ENCODE data around the gene AGK. TPM values are rescaled to one million over a fixed set of nuclear protein-coding genes. Genes with fewer than 3 reads are reported as not detected.

Gene AGK
- total RNA-seq, 4 donors from 2014 or later, result 11.2 to 22.5 (median 17.7) TPM

- Histone ChIP-seq H3K27me3 (peaks cover 0 to 12% (median 0%) of the 10 kb centered on the region in 4 donors), H3K4me1 (peaks cover 0 to 5% (median 0%) of the 10 kb centered on the region in 3 donors), H3K36me3 (no peaks in the 10 kb centered on the region), H3K27ac (no peak overlapping the region), H3K9me3 (no peaks in the 10 kb centered on the region), H3K4me3 (no peak overlapping the region)
- TF ChIP-seq, protein P1, sequence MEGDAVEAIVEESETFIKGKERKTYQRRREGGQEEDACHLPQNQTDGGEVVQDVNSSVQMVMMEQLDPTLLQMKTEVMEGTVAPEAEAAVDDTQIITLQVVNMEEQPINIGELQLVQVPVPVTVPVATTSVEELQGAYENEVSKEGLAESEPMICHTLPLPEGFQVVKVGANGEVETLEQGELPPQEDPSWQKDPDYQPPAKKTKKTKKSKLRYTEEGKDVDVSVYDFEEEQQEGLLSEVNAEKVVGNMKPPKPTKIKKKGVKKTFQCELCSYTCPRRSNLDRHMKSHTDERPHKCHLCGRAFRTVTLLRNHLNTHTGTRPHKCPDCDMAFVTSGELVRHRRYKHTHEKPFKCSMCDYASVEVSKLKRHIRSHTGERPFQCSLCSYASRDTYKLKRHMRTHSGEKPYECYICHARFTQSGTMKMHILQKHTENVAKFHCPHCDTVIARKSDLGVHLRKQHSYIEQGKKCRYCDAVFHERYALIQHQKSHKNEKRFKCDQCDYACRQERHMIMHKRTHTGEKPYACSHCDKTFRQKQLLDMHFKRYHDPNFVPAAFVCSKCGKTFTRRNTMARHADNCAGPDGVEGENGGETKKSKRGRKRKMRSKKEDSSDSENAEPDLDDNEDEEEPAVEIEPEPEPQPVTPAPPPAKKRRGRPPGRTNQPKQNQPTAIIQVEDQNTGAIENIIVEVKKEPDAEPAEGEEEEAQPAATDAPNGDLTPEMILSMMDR (IDR thresholded peaks at IDR 0.05), result no peak
- TF ChIP-seq POLR2A (IDR thresholded peaks at IDR 0.05), result no peak
- intact Hi-C loops (cut with DNase I), result loop anchor here (10.0 kb wide), 1 partner anchor 463 kb away; the partner anchor contains the start of gene TMEM178B
- DNase-seq, result no peak
These were observed 13.3 kb upstream of the AGK start for GRCh38 chr7:141537906-141538305.

DNA sequence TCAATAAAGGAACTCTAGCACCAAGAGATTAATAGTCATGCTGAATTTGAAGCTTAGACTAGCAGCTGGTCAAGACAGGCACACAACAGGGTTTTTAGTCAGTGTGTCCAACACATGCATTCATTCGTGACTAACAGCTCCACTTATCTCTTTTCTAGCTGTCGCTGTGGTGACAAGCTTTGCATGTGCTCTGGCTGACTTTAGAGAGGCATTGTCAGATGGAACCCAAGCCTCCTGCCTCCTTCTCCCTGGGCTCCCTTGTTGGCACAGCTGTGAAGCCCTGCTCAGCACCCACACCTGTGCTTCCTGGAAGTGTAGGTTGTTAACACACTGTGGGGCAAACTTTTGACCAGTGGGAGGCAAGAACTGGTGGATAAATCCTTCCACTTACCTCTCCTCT is 9.8 kb upstream of the AGK start:
- Histone ChIP-seq H3K36me3 (no peaks in the 10 kb centered on the region), H3K27ac (no peak overlapping the region), H3K9me3 (no peaks in the 10 kb centered on the region), H3K4me1 (no peaks in the 10 kb centered on the region), H3K27me3 (peaks cover 0 to 5% (median 0%) of the 10 kb centered on the region in 4 donors), H3K4me3 (no peak overlapping the region)
- intact Hi-C loops (cut with DNase I), result loop anchor here (10.0 kb wide), 1 partner anchor 297 kb away; no protein-coding TSS in a partner anchor
- TF ChIP-seq POLR2A (IDR thresholded peaks at IDR 0.05), result no peak
- TF ChIP-seq, protein P1 (IDR thresholded peaks at IDR 0.05), result no peak
- 66 to 83% methylated on average over 2 of the region's 2 CpGs for WGBS, 2 donors
- no peak for DNase-seq

GRCh38 chr7:141544831-141545230 is 6.4 kb upstream of the AGK start:
- TF ChIP-seq, protein P1 (IDR thresholded peaks at IDR 0.05), result no peak
- WGBS, 2 donors, result 58 to 63% methylated on average over 1 of the region's 1 CpG
- no peaks in the 10 kb centered on the region for H3K9me3 ChIP-seq
- no peaks in the 10 kb centered on the region for H3K4me1 ChIP-seq
- intact Hi-C loops (cut with DNase I), result loop anchor here (10.0 kb wide), 1 partner anchor 300 kb away; no protein-coding TSS in a partner anchor
- no peak for DNase-seq
- no peaks in the 10 kb centered on the region for H3K36me3 ChIP-seq
- H3K27ac ChIP-seq, result no peak overlapping the region
- no peak overlapping the region for H3K4me3 ChIP-seq
- peaks cover 0 to 5% (median 0%) of the 10 kb centered on the region in 4 donors for H3K27me3 ChIP-seq

DNA sequence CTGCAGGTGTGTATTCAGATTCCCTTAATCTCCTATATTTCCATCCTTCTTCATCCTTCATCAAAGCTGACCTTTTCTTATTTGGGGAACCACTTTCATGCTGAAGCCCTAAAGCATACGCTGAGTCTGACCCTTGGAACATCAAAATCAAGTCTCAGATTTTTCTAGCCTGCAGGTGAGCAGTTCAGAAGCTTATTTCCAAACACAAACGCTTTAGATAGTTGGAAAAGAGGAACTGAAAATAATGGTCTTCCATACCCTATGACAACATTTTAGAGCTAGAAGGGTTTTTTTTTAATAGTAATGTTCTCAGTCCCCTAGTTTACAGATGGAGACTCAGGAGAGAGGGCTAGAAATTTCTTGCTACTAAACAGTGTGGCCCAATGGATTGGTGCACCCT is 1.6 kb upstream of the AGK start:
- Histone ChIP-seq H3K4me3 (no peak overlapping the region), H3K9me3 (no peaks in the 10 kb centered on the region), H3K36me3 (no peaks in the 10 kb centered on the region), H3K27ac (no peak overlapping the region), H3K27me3 (no peaks in the 10 kb centered on the region), H3K4me1 (peaks cover 11 to 28% (median 15%) of the 10 kb centered on the region in 3 donors)
- intact Hi-C loops (cut with DNase I), result loop anchor here (10.0 kb wide), 1 partner anchor 305 kb away; no protein-coding TSS in a partner anchor
- TF ChIP-seq POLR2A (IDR thresholded peaks at IDR 0.05), result no peak
- TF ChIP-seq, protein P1 (IDR thresholded peaks at IDR 0.05), result no peak
- 86 to 96% methylated on average over 2 of the region's 2 CpGs for WGBS, 2 donors
- no peak for DNase-seq

DNA sequence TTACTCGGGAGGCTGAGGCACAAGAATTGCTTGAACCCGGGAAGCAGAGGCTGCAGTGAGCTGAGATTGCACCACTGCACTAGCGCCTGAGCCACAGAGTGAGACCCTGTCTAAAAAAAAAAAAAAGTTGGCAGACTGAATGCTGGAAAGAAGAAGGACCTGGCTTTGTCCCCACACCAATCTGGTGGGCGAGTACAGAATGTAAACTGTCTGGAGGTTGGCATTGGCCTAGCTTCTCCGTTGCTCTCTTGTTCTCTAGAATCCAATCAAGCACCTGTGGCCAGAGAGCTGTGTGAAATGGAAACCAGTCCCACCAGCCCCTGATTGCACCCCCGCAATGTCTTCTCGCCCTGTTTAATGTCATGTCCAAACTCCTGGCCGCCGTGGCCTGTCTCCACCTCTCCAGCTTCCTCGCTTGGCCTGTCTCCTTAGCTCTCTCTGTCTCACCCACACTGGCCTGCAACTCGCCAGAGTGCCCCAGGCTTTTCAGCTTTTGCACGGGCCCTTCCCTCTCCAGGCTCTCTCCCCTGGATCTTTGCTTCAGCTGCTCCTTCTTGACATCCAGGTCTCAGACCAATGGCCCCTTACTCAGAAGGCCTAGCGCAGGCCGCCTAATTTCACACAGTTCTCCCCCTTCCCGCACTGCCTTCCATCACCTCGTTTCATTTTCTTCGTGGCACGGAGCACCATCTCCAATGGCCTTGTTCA is 670 bp upstream of the AGK start:
- peak overlapping the region; percentile 74 to 82 (median 79) for H3K27ac ChIP-seq
- H3K4me1 ChIP-seq, result peaks cover 11 to 28% (median 15%) of the 10 kb centered on the region in 3 donors
- no peaks in the 10 kb centered on the region for H3K27me3 ChIP-seq
- TF ChIP-seq, protein P1 (IDR thresholded peaks at IDR 0.05), result no peak
- TF ChIP-seq POLR2A (IDR thresholded peaks at IDR 0.05), result no peak
- intact Hi-C loops (cut with DNase I), result no loop called here
- H3K4me3 ChIP-seq, result peak overlapping the region; percentile 72 to 99 (median 98)
- H3K9me3 ChIP-seq, result no peaks in the 10 kb centered on the region
- 45 to 48% methylated on average over 18 of the region's 18 CpGs for whole genome bisulfite sequencing, 2 donors
- H3K36me3 ChIP-seq, result peaks cover 0 to 6% (median 0%) of the 10 kb centered on the region in 3 donors
- DNase-seq, result no peak
